Tibial nerve (tissue), 4 donors: Measurements from ENCODE around the gene SSBP2. TPM values are rescaled to one million over a fixed set of nuclear protein-coding genes. Genes with fewer than 3 reads are reported as not detected.

Source experiments
- DNase-seq, 2 donors: peaks; one replicate each; pipeline ENCODE4 v3.0.0-alpha.2; 2019; ENCODE audit warnings: low spot score in 2 of 2
- H3K27ac ChIP-seq, 4 donors: fragments of 200-600 bp; sonication (generic) in 3 of 4; one replicate each; pipeline ENCODE4 v1.5.1; 2017 to 2019; ENCODE audit warnings: mild to moderate bottlenecking in 1 of 4
- H3K27me3 ChIP-seq, 2 donors: fragments of 200-600 bp; sonication (generic) in 1 of 2; one replicate each; pipeline versions ENCODE4 v1.5.1 to v1.6.0; 2017 to 2019
- H3K36me3 ChIP-seq, 3 donors: fragments of 200-600 bp; sonication (generic); one replicate each; pipeline ENCODE4 v1.5.1; 2018 to 2019
- H3K4me1 ChIP-seq, 4 donors: fragments of 200-600 bp; sonication (generic) in 3 of 4; one replicate each; pipeline ENCODE4 v1.5.1; 2017 to 2019
- H3K4me3 ChIP-seq, 4 donors: fragments of 200-600 bp; sonication (generic) in 3 of 4; one replicate each; pipeline ENCODE4 v1.5.1; 2017 to 2019; ENCODE audit warnings: mild to moderate bottlenecking in 1 of 4, moderate library complexity in 1 of 4
- H3K9me3 ChIP-seq, 4 donors: fragments of 200-600 bp; sonication (generic) in 3 of 4; one replicate each; pipeline ENCODE4 v1.5.1; 2017 to 2019
- CTCF ChIP-seq, 5 experiments: fragments of 200-600 bp in 3 of 5; fragments of 450-650 bp in 2 of 5; sonication (generic) in 3 of 5; IDR thresholded peaks; one replicate each; pipeline ENCODE4 v1.5.1; 2016 to 2019; ENCODE audit warnings: antibody characterized with exemption in 5 of 5, mild to moderate bottlenecking in 3 of 5, moderate library complexity in 2 of 5
- EP300 ChIP-seq, 2 donors: sonication (generic); formaldehyde crosslinking; IDR thresholded peaks; one replicate each; pipeline ENCODE4 v1.6.1; 2017; ENCODE audit warnings: antibody characterized with exemption in 2 of 2, mild to moderate bottlenecking in 1 of 2
- POLR2A ChIP-seq, 2 donors: fragments of 450-650 bp; IDR thresholded peaks; one replicate each; pipeline ENCODE4 v1.6.1; 2017; ENCODE audit warnings: antibody characterized with exemption in 2 of 2, mild to moderate bottlenecking in 2 of 2, moderate library complexity in 2 of 2
- WGBS, 2 donors: methylation state at CpG; one replicate each; pipeline ENCODE4 v1.1.5; 2018; 5-methylcytosine and 5-hydroxymethylcytosine counted together
- total RNA-seq, 4 donors: library from RNA; depleted of rRNA; stranded (reverse); fragments of >200 nt; gene quantifications; one replicate each; pipeline ENCODE4 v1.1.0, GENCODE V29; 2016

The SSBP2 gene
- total RNA-seq, 4 donors from 2014 or later: 62.6 to 95.1 (median 77.5) TPM

GRCh38 chr5:81774374-81774773 lies 23.5 kb upstream of the SSBP2 start:
- Histone ChIP-seq H3K4me3 (no peak overlapping the region), H3K36me3 (no peaks in the 10 kb centered on the region), H3K27me3 (no peaks in the 10 kb centered on the region), H3K27ac (peak overlapping the region in 2 of 4 donors; percentile 77 to 83), H3K9me3 (no peaks in the 10 kb centered on the region), H3K4me1 (peaks cover 0 to 32% (median 5%) of the 10 kb centered on the region in 4 donors)
- TF ChIP-seq EP300 (IDR thresholded peaks at IDR 0.05): no peak
- no peak for TF ChIP-seq POLR2A (IDR thresholded peaks at IDR 0.05)
- TF ChIP-seq CTCF (IDR thresholded peaks at IDR 0.05): no peak
- 84% methylated on average over 2 of the region's 2 CpGs for WGBS, 2 donors
- no peak for DNase-seq

DNA sequence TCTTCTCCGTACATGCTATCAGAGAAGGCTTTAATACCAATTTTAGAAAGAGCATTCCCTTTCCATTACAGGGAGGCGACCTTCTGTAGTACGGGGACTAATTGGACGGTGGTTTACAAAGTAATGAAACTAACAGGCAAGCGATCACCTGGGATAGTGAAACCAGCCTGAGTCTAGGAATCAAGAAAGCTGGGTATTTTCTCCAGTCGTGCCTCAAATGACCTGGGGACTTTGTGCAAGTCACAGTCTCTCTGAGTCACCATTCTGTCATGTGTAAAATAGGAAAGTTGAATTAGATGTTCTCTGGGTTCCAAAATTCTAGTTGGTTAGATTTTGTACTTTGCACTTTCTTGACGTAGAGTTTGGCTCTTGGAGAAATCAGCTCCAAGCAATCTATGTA lies 22.7 kb upstream of the SSBP2 start:
- Histone ChIP-seq H3K27me3 (no peaks in the 10 kb centered on the region), H3K9me3 (no peaks in the 10 kb centered on the region), H3K4me1 (peaks cover 0 to 32% (median 3%) of the 10 kb centered on the region in 4 donors), H3K27ac (peak overlapping the region in 3 of 4 donors; percentile 10 to 83 (median 77)), H3K4me3 (no peak overlapping the region), H3K36me3 (no peaks in the 10 kb centered on the region)
- no peak for DNase-seq
- WGBS, 2 donors: 55 to 71% methylated on average over 7 of the region's 7 CpGs
- TF ChIP-seq CTCF (IDR thresholded peaks at IDR 0.05) (no peak), POLR2A (IDR thresholded peaks at IDR 0.05) (no peak), EP300 (IDR thresholded peaks at IDR 0.05) (no peak)

GRCh38 chr5:81773161-81773560 lies 22.3 kb upstream of the SSBP2 start:
- peak overlapping the region in 3 of 4 donors; percentile 10 to 83 (median 77) for H3K27ac ChIP-seq
- DNase-seq: no peak
- H3K4me1 ChIP-seq: peaks cover 0 to 28% (median 1%) of the 10 kb centered on the region in 4 donors
- 75 to 84% methylated on average over 3 of the region's 3 CpGs for WGBS, 2 donors
- H3K9me3 ChIP-seq: no peaks in the 10 kb centered on the region
- no peaks in the 10 kb centered on the region for H3K27me3 ChIP-seq
- no peaks in the 10 kb centered on the region for H3K36me3 ChIP-seq
- H3K4me3 ChIP-seq: no peak overlapping the region
- TF ChIP-seq CTCF (IDR thresholded peaks at IDR 0.05): no peak
- no peak for TF ChIP-seq POLR2A (IDR thresholded peaks at IDR 0.05)
- no peak for TF ChIP-seq EP300 (IDR thresholded peaks at IDR 0.05)

DNA sequence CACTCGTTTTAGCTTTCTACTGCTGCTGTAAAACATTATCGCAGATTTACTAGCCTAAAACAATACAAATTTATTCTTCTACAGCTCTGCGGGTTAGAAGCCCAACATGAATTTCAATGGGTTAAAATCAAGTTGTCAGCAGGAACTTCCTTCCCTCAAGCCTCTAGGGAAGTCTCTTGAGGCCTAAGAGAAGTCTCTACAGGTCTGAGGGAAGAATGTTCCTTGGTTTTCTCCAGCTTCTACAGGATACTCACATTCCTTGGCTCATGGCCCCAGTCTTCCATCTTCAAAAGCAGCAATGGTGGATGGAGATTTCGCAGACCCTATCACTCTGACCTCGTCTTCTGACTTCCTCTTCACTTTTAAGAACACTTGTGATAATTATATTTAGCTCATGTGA lies 21.6 kb upstream of the SSBP2 start:
- Histone ChIP-seq H3K9me3 (no peaks in the 10 kb centered on the region), H3K36me3 (no peaks in the 10 kb centered on the region), H3K4me1 (peaks cover 0 to 29% (median 0%) of the 10 kb centered on the region in 4 donors), H3K4me3 (no peak overlapping the region), H3K27me3 (no peaks in the 10 kb centered on the region), H3K27ac (peak overlapping the region in 2 of 4 donors; percentile 77 to 83)
- WGBS, 2 donors: 71 to 89% methylated on average over 5 of the region's 5 CpGs
- no peak for TF ChIP-seq POLR2A (IDR thresholded peaks at IDR 0.05)
- no peak for TF ChIP-seq CTCF (IDR thresholded peaks at IDR 0.05)
- no peak for TF ChIP-seq EP300 (IDR thresholded peaks at IDR 0.05)
- DNase-seq: no peak

GRCh38 chr5:81768935-81769452 lies 18.1 kb upstream of the SSBP2 start:
- Histone ChIP-seq H3K4me3 (no peak overlapping the region), H3K36me3 (no peaks in the 10 kb centered on the region), H3K9me3 (no peaks in the 10 kb centered on the region), H3K27ac (no peak overlapping the region), H3K27me3 (no peaks in the 10 kb centered on the region), H3K4me1 (peaks cover 0 to 26% (median 0%) of the 10 kb centered on the region in 4 donors)
- WGBS, 2 donors: 50 to 55% methylated on average over 2 of the region's 2 CpGs
- TF ChIP-seq EP300 (IDR thresholded peaks at IDR 0.05) (peak in 1 of 2 donors; percentile 31), POLR2A (IDR thresholded peaks at IDR 0.05) (no peak), CTCF (IDR thresholded peaks at IDR 0.05) (no peak)
- no peak for DNase-seq
